GM12872 (cell line): ENCODE measurements around the gene CNIH2.

Experiments used
- CTCF ChIP-seq: IDR thresholded peaks from 3 replicates; pipeline ENCODE4 v1.5.1; 2011; ENCODE audit warnings: low read depth, mild to moderate bottlenecking, low read length, moderate library complexity; ENCODE audit not compliant: insufficient read depth

Gene CNIH2

GRCh38 chr11:66317723-66318599, 40.0 kb downstream of the CNIH2 start:
- TF ChIP-seq CTCF = no peak

DNA sequence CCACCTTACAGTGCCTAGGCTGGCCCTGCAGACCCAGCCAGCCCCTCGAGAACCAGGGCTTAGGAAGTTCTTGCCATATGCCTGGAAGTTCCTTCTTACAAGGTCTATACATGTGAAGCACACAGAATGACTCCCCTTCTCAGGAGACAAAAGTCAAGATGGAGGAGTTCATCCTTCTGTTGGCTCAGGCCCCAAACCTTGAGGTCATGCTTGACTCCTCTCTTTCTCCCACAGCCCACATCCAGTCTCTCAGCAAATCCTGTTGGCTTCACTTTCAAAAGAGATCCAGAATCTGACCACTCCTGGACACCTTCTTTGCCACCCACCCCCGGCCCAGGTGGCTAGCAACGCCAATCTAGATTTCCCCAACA, 40.6 kb downstream of the CNIH2 start:
- TF ChIP-seq CTCF = no peak

- TF ChIP-seq CTCF = no peak
Measured at GRCh38 chr11:66321606-66322005, 43.6 kb downstream of the CNIH2 start.

GRCh38 chr11:66322732-66323427, 44.9 kb downstream of the CNIH2 start:
- no peak for TF ChIP-seq CTCF

DNA sequence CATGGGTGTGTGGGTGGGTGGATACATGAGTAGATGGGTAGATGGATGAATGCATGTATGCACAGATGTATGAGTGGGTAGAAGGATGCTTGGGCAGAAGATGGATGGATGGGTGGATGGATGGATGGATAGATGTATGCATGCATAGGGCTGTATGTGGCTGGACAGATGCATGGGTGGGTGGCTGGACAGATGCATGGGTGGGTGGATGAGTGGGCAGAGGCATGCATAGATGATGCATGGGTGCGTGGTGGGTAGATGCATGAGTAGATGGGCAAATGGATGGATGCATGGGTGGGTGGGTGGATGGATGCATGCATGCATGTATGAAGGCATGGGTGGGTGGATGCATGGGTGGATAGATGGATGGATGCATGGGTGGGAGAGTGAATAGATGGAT, 45.7 kb downstream of the CNIH2 start:
- no peak for TF ChIP-seq CTCF

- TF ChIP-seq CTCF = no peak
Measured at GRCh38 chr11:66324664-66325063, 46.7 kb downstream of the CNIH2 start.

- no peak for TF ChIP-seq CTCF
Measured at GRCh38 chr11:66325263-66325671, 47.3 kb downstream of the CNIH2 start.
